ENCODE measurements around the gene RASSF8.
A peak's percentile ranks its signal among the peaks of the same experiment; 100 is the strongest.

Gene RASSF8

GRCh38 chr12:26123482-26123980, 165.0 kb downstream of the RASSF8 start:
- no peak for TF ChIP-seq CTCF (IDR thresholded peaks at IDR 0.05; ENCODE audit: low read depth, low read length)
- peak overlapping the region; percentile 62 for H3K4me3 ChIP-seq (ENCODE audit: low read depth, low read length)

- peak within 1 kb of the TSS; percentile 69 for H3K4me3 ChIP-seq (ENCODE audit: low read depth, low read length)
- TF ChIP-seq CTCF (IDR thresholded peaks at IDR 0.05; ENCODE audit: low read depth, low read length), result no peak
These were observed 166.2 kb downstream of the RASSF8 start, which contains the start of gene BHLHE41 for GRCh38 chr12:26124446-26125399. TSS of gene BHLHE41 (minus strand) at chr12:26125037. CDS start at chr12:26124779, 258 bp downstream.

GRCh38 chr12:26125400-26126339, 167.2 kb downstream of the RASSF8 start:
- peak overlapping the region; percentile 69 for H3K4me3 ChIP-seq (ENCODE audit: low read depth, low read length)
- TF ChIP-seq CTCF (IDR thresholded peaks at IDR 0.05; ENCODE audit: low read depth, low read length), result no peak

- no peak for TF ChIP-seq CTCF (IDR thresholded peaks at IDR 0.05; ENCODE audit: low read depth, low read length)
- peak overlapping the region; percentile 69 for H3K4me3 ChIP-seq (ENCODE audit: low read depth, low read length)
These were observed 168.1 kb downstream of the RASSF8 start for GRCh38 chr12:26126340-26127284.

GRCh38 chr12:26127404-26127803, 168.9 kb downstream of the RASSF8 start:
- no peak overlapping the region for H3K4me3 ChIP-seq (ENCODE audit: low read depth, low read length)
- TF ChIP-seq CTCF (IDR thresholded peaks at IDR 0.05; ENCODE audit: low read depth, low read length), result no peak

GRCh38 chr12:26128168-26128567, 169.7 kb downstream of the RASSF8 start:
- H3K4me3 ChIP-seq (ENCODE audit: low read depth, low read length), result no peak overlapping the region
- TF ChIP-seq CTCF (IDR thresholded peaks at IDR 0.05; ENCODE audit: low read depth, low read length), result no peak

Data from WI38 (cell line).